ENCODE measurements around the gene RBM24.

- TF ChIP-seq CTCF (IDR thresholded peaks at IDR 0.05; ENCODE audit: insufficient read depth, low read length) (no peak), REST (IDR thresholded peaks at IDR 0.05; ENCODE audit: insufficient replicate concordance, low read depth) (no peak), POLR2AphosphoS5 (IDR thresholded peaks at IDR 0.05; ENCODE audit: low read depth) (no peak)
Observed at GRCh38 chr6:17277256-17277655, 3.9 kb upstream of the RBM24 start.

Data from HL-60 (cell line).